Panc1 (cell line): Measurements from ENCODE around the gene DHDH. TPM values are rescaled to one million over a fixed set of nuclear protein-coding genes. Genes with fewer than 3 reads are reported as not detected.
A peak's percentile ranks its signal among the peaks of the same experiment; 100 is the strongest.

ENCODE experiments used
- ATAC-seq: fragments of 200-7000 bp; cut with Tn5 transposase; 2 replicates; pipeline ENCODE4 v1.9.1; 2020; ENCODE audit warnings: mild to moderate bottlenecking, moderate library complexity
- BruUV-seq: library from RNA; stranded (reverse); fragments of 400-500 nt; replicated peaks from 2 replicates; lab custom pipeline; 2021; lab: Mats Ljungman, UMichigan
- CTCF ChIA-PET: fragments of 300-600 bp; sonication (Branson Sonifier 250); formaldehyde crosslinking; loops from one replicate; lab custom pipeline; 2022; ENCODE audit warnings: antibody characterized with exemption; lab: Charles Lee
- POLR2A ChIA-PET: fragments of 300-600 bp; sonication (Branson Sonifier 250); formaldehyde crosslinking; loops from one replicate; lab custom pipeline; 2022; ENCODE audit warnings: antibody characterized with exemption; lab: Charles Lee
- DNase-seq: peaks from one replicate; pipeline ENCODE4 v3.0.0-alpha.2; 2010; ENCODE audit warnings: low read depth, low spot score
- H3K27ac ChIP-seq: 2 replicates; pipeline ENCODE4 v1.5.1; 2011; ENCODE audit warnings: mild to moderate bottlenecking, low read length, inconsistent platforms
- H3K27me3 ChIP-seq: fragments of 200-500 bp; sonication (Bioruptor generic); 2 replicates; pipeline ENCODE4 v1.6.0; 2014; ENCODE audit warnings: low read length, inconsistent platforms; ENCODE audit not compliant: control insufficient read depth, insufficient read depth
- H3K36me3 ChIP-seq: fragments of 200-500 bp; sonication (Bioruptor generic); 2 replicates; pipeline ENCODE4 v1.5.1; 2014; ENCODE audit warnings: inconsistent platforms, mild to moderate bottlenecking, low read length, moderate library complexity; ENCODE audit not compliant: control insufficient read depth, insufficient read depth
- H3K4me1 ChIP-seq: 2 replicates; pipeline ENCODE4 v1.5.1; 2011; ENCODE audit warnings: inconsistent platforms, mild to moderate bottlenecking, low read length, moderate library complexity; ENCODE audit not compliant: control insufficient read depth, insufficient read depth
- H3K4me3 ChIP-seq, 2 experiments: 2 replicates each; pipeline ENCODE4 v1.5.1; 2011 to 2012; ENCODE audit warnings: low read depth in 2 of 2, low read length in 2 of 2, mild to moderate bottlenecking in 2 of 2, inconsistent platforms in 1 of 2, moderate library complexity in 1 of 2
- H3K9me3 ChIP-seq: fragments of 200-500 bp; sonication (Bioruptor generic); 2 replicates; pipeline ENCODE4 v1.5.1; 2014; ENCODE audit warnings: low read depth, mild to moderate bottlenecking, inconsistent platforms, low read length, moderate library complexity; ENCODE audit not compliant: control insufficient read depth, insufficient read depth
- CTCF ChIP-seq: fragments of 450-650 bp; IDR thresholded peaks from 2 replicates; pipeline ENCODE4 v1.5.1; 2017; ENCODE audit warnings: mild to moderate bottlenecking
- POLR2AphosphoS5 ChIP-seq: IDR thresholded peaks from 2 replicates; pipeline ENCODE4 v1.6.1; 2012; ENCODE audit warnings: mild to moderate bottlenecking, low read depth, low read length, moderate library complexity
- REST ChIP-seq, 2 experiments: IDR thresholded peaks; 2 replicates each; pipeline ENCODE4 v1.6.1; 2011 to 2012; ENCODE audit warnings: low read depth in 2 of 2, control low read depth in 1 of 2, low read length in 1 of 2, mild to moderate bottlenecking in 1 of 2, moderate library complexity in 1 of 2; ENCODE audit not compliant: insufficient read depth in 1 of 2
- SIN3A ChIP-seq: IDR thresholded peaks from 2 replicates; pipeline ENCODE4 v1.6.1; 2012; ENCODE audit warnings: low read depth, mild to moderate bottlenecking, low read length, moderate library complexity, borderline replicate concordance; ENCODE audit not compliant: insufficient read depth
- TCF7L2 ChIP-seq: IDR thresholded peaks from 2 replicates; pipeline ENCODE4 v1.6.1; 2011; ENCODE audit warnings: mild to moderate bottlenecking, low read depth, low read length, inconsistent platforms
- in situ Hi-C: cut with HindIII; loops from 2 replicates; pipeline ENCODE4 v1.10.0; 2016; ENCODE audit warnings: low sequenced_read_pairs, low pct_unique_long_range_greater_than_20kb
- intact Hi-C: fragments of 100-400 bp; cut with micrococcal nuclease; formaldehyde crosslinking; loops from one replicate; pipeline ENCODE4 v1.10.0; 2022; ENCODE audit not compliant: unreplicated experiment
- total RNA-seq: library from RNA; stranded (reverse); gene quantifications from one replicate; pipeline ENCODE4 v1.2.1, GENCODE V29; 2021; ENCODE audit not compliant: unreplicated experiment

The DHDH gene
- total RNA-seq, 1 experiment from 2014 or later, result 0.85 TPM

GRCh38 chr19:48967346-48968178, 34.1 kb downstream of the DHDH start:
- Histone ChIP-seq H3K9me3 (no peaks in the 10 kb centered on the region), H3K36me3 (peaks cover 2% of the 10 kb centered on the region), H3K27ac (peak overlapping the region; percentile 81; the same call in 1 of the 2 replicates), H3K4me3 (peak overlapping the region in 1 of 2 experiments; percentile 84; a peak in 3 of 4 replicates), H3K27me3 (no peaks in the 10 kb centered on the region), H3K4me1 (peaks cover 31% of the 10 kb centered on the region)
- no peak for TF ChIP-seq TCF7L2
- TF ChIP-seq SIN3A, result no peak
- no peak for TF ChIP-seq CTCF
- peak; percentile 76; the same call in 1 of the 2 replicates for TF ChIP-seq POLR2AphosphoS5
- ChIA-PET POLR2A (interaction anchor here (0.6 to 1.3 kb wide), 3 partner anchors 15 to 19 kb away, joined by 3 to 20 read pairs (median 3); no protein-coding TSS in a partner anchor), CTCF (no interaction called here)
- ATAC-seq (no peak), DNase-seq (no peak)
- intact Hi-C loops (no loop called here), in situ Hi-C loops (no loop called here)
- BruUV-seq, result no TSS peak

GRCh38 chr19:48968179-48968661, 34.7 kb downstream of the DHDH start:
- no peak for ATAC-seq
- peaks cover 2% of the 10 kb centered on the region for H3K36me3 ChIP-seq
- ChIA-PET CTCF (no interaction called here), POLR2A (no interaction called here)
- no peaks in the 10 kb centered on the region for H3K27me3 ChIP-seq
- peaks cover 28% of the 10 kb centered on the region for H3K4me1 ChIP-seq
- no TSS peak for BruUV-seq
- DNase-seq, result no peak
- intact Hi-C loops, result no loop called here
- in situ Hi-C loops, result no loop called here
- H3K27ac ChIP-seq, result no peak overlapping the region
- no peaks in the 10 kb centered on the region for H3K9me3 ChIP-seq
- TF ChIP-seq POLR2AphosphoS5 (peak; percentile 5; the same call in 1 of the 2 replicates), REST (IDR thresholded peaks at IDR 0.05; ENCODE audit: insufficient read depth in 1 of 2, low read depth in 2 of 2, low read length in 1 of 2) (no peak)
- no peak overlapping the region for H3K4me3 ChIP-seq

- Histone ChIP-seq H3K4me3 (no peak overlapping the region), H3K36me3 (peaks cover 2% of the 10 kb centered on the region), H3K9me3 (no peaks in the 10 kb centered on the region), H3K27ac (no peak overlapping the region), H3K4me1 (peaks cover 22% of the 10 kb centered on the region), H3K27me3 (no peaks in the 10 kb centered on the region)
- TF ChIP-seq SIN3A, result no peak
- TF ChIP-seq CTCF, result no peak
- no peak for TF ChIP-seq POLR2AphosphoS5
- TF ChIP-seq REST (IDR thresholded peaks at IDR 0.05; ENCODE audit: insufficient read depth in 1 of 2, low read depth in 2 of 2, low read length in 1 of 2), result no peak
- no peak for TF ChIP-seq TCF7L2
- no peak for ATAC-seq
- TSS peak; percentile 51 for BruUV-seq
- in situ Hi-C loops, result no loop called here
- ChIA-PET POLR2A (no interaction called here), CTCF (no interaction called here)
- no peak for DNase-seq
- intact Hi-C loops, result no loop called here
Observed at GRCh38 chr19:48968813-48969218, 35.3 kb downstream of the DHDH start.
